Nephron (organoid): Measurements from ENCODE around the gene NRG2.

Experiments used
- H3K27ac Mint-ChIP-seq, 3 experiments: 2 replicates each; pipeline ENCODE4 v1.8.0; 2020; ENCODE audit warnings: mixed read lengths in 3 of 3, mild to moderate bottlenecking in 2 of 3, moderate library complexity in 1 of 3
- H3K27me3 Mint-ChIP-seq: 2 replicates; pipeline ENCODE4 v1.8.0; 2021; ENCODE audit warnings: low read depth, mild to moderate bottlenecking, moderate library complexity, mixed read lengths
- H3K36me3 Mint-ChIP-seq: 2 replicates; pipeline ENCODE4 v1.8.0; 2020; ENCODE audit warnings: low read depth, mixed read lengths
- H3K4me1 Mint-ChIP-seq: 2 replicates; pipeline ENCODE4 v1.8.0; 2020; ENCODE audit warnings: mixed read lengths
- H3K4me3 Mint-ChIP-seq, 3 experiments: 2 replicates each; pipeline ENCODE4 v1.8.0; 2020; ENCODE audit warnings: mild to moderate bottlenecking in 3 of 3, mixed read lengths in 3 of 3, moderate library complexity in 2 of 3
- H3K9me3 Mint-ChIP-seq: 2 replicates; pipeline ENCODE4 v1.8.0; 2020; ENCODE audit warnings: mixed read lengths
- CTCF ChIP-seq, 3 experiments: fragments of 200-600 bp; sonication (generic); IDR thresholded peaks; one replicate each; pipeline ENCODE4 v1.5.0; 2021; ENCODE audit warnings: antibody characterized with exemption in 3 of 3; ENCODE audit not compliant: unreplicated experiment in 3 of 3

Gene NRG2

DNA sequence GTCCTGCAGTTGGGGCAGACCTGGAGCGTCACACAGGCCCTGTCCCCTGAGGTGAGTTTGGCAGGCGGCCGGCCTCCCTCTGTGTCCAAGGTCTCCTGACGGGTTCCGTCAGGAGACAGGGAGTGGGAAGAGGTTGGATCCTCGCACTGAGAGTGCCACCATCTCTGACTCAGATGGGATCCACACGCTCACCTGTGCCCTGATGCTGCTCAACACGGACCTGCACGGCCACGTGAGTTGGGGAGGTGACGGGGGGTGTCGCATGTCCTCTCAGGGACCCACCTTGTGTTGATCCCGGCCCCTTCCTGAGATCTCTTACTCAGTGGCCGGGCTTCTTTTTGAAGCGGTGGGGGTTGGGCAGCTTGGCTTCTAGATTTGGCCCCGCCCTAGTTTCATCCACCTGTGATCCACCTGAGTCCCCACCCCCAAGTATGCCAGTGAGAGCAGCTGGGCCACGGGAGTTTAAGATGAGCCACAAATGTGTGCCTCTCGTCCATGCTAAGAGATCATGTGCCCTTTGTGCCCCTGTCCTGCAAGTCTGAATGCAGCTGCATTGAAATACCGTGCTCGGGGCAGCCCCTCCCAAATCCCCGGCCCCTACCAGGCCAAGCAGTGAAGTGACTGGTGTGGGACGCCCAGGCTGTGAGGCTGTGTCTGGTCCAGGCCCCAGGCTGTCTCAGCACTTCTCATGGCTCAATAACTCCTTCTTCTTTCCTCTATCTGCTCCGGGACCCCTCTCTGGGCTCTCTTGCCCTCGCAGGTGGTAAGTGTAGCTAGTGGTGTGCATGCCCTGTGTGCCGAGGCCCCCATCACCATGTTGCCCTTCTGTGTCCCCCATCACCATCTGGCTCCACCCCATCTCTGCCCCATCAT is 220.3 kb downstream of the NRG2 start:
- no peaks in the 10 kb centered on the region for H3K36me3 Mint-ChIP-seq

GRCh38 chr5:139821806-139822552 is 221.1 kb downstream of the NRG2 start:
- no peaks in the 10 kb centered on the region for H3K36me3 Mint-ChIP-seq
- no peaks in the 10 kb centered on the region for H3K4me1 Mint-ChIP-seq
- H3K4me3 Mint-ChIP-seq = no peak overlapping the region
- no peak overlapping the region for H3K27ac Mint-ChIP-seq
- H3K27me3 Mint-ChIP-seq = peaks cover 29% of the 10 kb centered on the region
- peaks cover 14% of the 10 kb centered on the region for H3K9me3 Mint-ChIP-seq
- no peak for TF ChIP-seq CTCF (IDR thresholded peaks at IDR 0.05; ENCODE audit: unreplicated experiment in 3 of 3)

More for the DNA sequence above, 220.3 kb downstream of the NRG2 start:
- Mint-ChIP-seq H3K4me3 (no peak overlapping the region), H3K4me1 (no peaks in the 10 kb centered on the region), H3K9me3 (peaks cover 13% of the 10 kb centered on the region), H3K27me3 (peaks cover 34% of the 10 kb centered on the region), H3K27ac (no peak overlapping the region)
- TF ChIP-seq CTCF (IDR thresholded peaks at IDR 0.05; ENCODE audit: unreplicated experiment in 3 of 3) = no peak

- Mint-ChIP-seq H3K27ac (no peak overlapping the region), H3K4me1 (no peaks in the 10 kb centered on the region), H3K4me3 (no peak overlapping the region), H3K27me3 (peaks cover 25% of the 10 kb centered on the region), H3K36me3 (no peaks in the 10 kb centered on the region), H3K9me3 (peaks cover 14% of the 10 kb centered on the region)
- no peak for TF ChIP-seq CTCF (IDR thresholded peaks at IDR 0.05; ENCODE audit: unreplicated experiment in 3 of 3)
These were observed 222.5 kb downstream of the NRG2 start for GRCh38 chr5:139820606-139821005.

DNA sequence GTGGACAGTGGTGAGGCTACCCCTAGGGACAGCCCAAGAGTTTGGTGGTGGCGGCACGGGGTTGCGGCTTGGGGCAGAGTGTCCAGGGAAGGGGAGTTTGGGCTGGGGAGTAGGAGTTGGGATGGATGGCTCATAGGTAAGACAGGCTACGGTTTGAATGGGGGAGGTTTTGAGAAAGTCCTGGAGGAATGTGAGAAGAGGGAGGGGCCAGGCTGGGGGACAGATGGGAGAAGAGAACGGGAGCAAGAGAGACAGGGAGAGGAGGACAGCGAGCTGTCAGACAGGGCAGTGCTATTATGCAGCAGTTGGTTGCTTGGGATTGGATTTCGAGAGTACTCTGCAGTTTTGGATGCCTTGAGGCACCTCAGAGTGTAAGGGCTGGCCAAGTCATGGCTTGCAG is 223.0 kb downstream of the NRG2 start:
- H3K9me3 Mint-ChIP-seq = peaks cover 14% of the 10 kb centered on the region
- no peak for TF ChIP-seq CTCF (IDR thresholded peaks at IDR 0.05; ENCODE audit: unreplicated experiment in 3 of 3)
- peaks cover 21% of the 10 kb centered on the region for H3K27me3 Mint-ChIP-seq
- no peak overlapping the region for H3K27ac Mint-ChIP-seq
- H3K4me1 Mint-ChIP-seq = no peaks in the 10 kb centered on the region
- H3K36me3 Mint-ChIP-seq = no peaks in the 10 kb centered on the region
- no peak overlapping the region for H3K4me3 Mint-ChIP-seq

DNA sequence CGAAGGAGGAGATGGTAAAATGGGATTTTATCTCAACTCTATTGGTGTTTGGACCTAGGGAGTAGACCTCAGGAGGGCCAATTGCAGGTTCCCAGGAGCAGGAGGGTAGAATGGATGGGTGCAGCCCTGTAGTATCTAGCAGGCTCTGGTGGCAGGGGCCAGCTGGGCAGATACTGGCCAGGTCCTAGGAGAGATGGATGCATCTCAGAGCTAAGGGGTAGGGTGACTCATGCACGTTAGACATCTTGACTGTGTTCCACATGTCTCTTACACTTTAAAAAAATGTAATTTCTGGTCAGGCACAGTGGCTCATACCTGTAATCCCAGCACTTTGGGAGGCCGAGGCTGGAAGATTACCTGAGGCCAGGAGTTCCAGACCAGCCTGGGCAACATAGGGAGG is 225.1 kb downstream of the NRG2 start:
- peaks cover 24% of the 10 kb centered on the region for H3K27me3 Mint-ChIP-seq
- H3K9me3 Mint-ChIP-seq = peaks cover 14% of the 10 kb centered on the region
- H3K4me3 Mint-ChIP-seq = no peak overlapping the region
- TF ChIP-seq CTCF (IDR thresholded peaks at IDR 0.05; ENCODE audit: unreplicated experiment in 3 of 3) = no peak
- no peaks in the 10 kb centered on the region for H3K4me1 Mint-ChIP-seq
- H3K27ac Mint-ChIP-seq = no peak overlapping the region
- no peaks in the 10 kb centered on the region for H3K36me3 Mint-ChIP-seq
